ENCODE results near the gene FAM3D.

FAM3D gene

GRCh38 chr3:58657571-58658141, 8.9 kb downstream of the FAM3D start:
- in situ Hi-C loops (cut with MboI; ENCODE audit: low sequenced_read_pairs), result no loop called here

- in situ Hi-C loops (cut with MboI; ENCODE audit: low sequenced_read_pairs), result no loop called here
These were observed 9.5 kb downstream of the FAM3D start for GRCh38 chr3:58657036-58657520.

- in situ Hi-C loops (cut with MboI; ENCODE audit: low sequenced_read_pairs), result no loop called here
These were observed 9.9 kb downstream of the FAM3D start for GRCh38 chr3:58656631-58657030.

- in situ Hi-C loops (cut with MboI; ENCODE audit: low sequenced_read_pairs), result no loop called here
These were observed 12.1 kb downstream of the FAM3D start for GRCh38 chr3:58654466-58654865.

GRCh38 chr3:58652624-58653023, 13.9 kb downstream of the FAM3D start:
- in situ Hi-C loops (cut with MboI; ENCODE audit: low sequenced_read_pairs), result no loop called here

GRCh38 chr3:58651276-58651675, 15.3 kb downstream of the FAM3D start:
- in situ Hi-C loops (cut with MboI; ENCODE audit: low sequenced_read_pairs), result no loop called here

GRCh38 chr3:58647381-58648141, 19.0 kb downstream of the FAM3D start:
- in situ Hi-C loops (cut with MboI; ENCODE audit: low sequenced_read_pairs), result no loop called here

GRCh38 chr3:58646503-58646902, 20.1 kb downstream of the FAM3D start:
- in situ Hi-C loops (cut with MboI; ENCODE audit: low sequenced_read_pairs), result no loop called here

- in situ Hi-C loops (cut with MboI; ENCODE audit: low sequenced_read_pairs), result no loop called here
These were observed 20.8 kb downstream of the FAM3D start for GRCh38 chr3:58645726-58646125.

- in situ Hi-C loops (cut with MboI; ENCODE audit: low sequenced_read_pairs), result no loop called here
These were observed 23.7 kb downstream of the FAM3D start for GRCh38 chr3:58642846-58643245.

GRCh38 chr3:58640700-58641372, 25.7 kb downstream of the FAM3D start:
- in situ Hi-C loops (cut with MboI; ENCODE audit: low sequenced_read_pairs), result no loop called here

- in situ Hi-C loops (cut with MboI; ENCODE audit: low sequenced_read_pairs), result no loop called here
These were observed 26.7 kb downstream of the FAM3D start for GRCh38 chr3:58639842-58640241.

GRCh38 chr3:58639001-58639400, 27.6 kb downstream of the FAM3D start:
- in situ Hi-C loops (cut with MboI; ENCODE audit: low sequenced_read_pairs), result no loop called here

- in situ Hi-C loops (cut with MboI; ENCODE audit: low sequenced_read_pairs), result no loop called here
These were observed 28.0 kb downstream of the FAM3D start for GRCh38 chr3:58638591-58638990.

- in situ Hi-C loops (cut with MboI; ENCODE audit: low sequenced_read_pairs), result no loop called here
These were observed 29.1 kb downstream of the FAM3D start for GRCh38 chr3:58637509-58637908.

- in situ Hi-C loops (cut with MboI; ENCODE audit: low sequenced_read_pairs), result no loop called here
These were observed 30.9 kb downstream of the FAM3D start for GRCh38 chr3:58635371-58636285.

- in situ Hi-C loops (cut with MboI; ENCODE audit: low sequenced_read_pairs), result no loop called here
These were observed 33.3 kb downstream of the FAM3D start for GRCh38 chr3:58633157-58633865.

GRCh38 chr3:58631742-58632141, 34.8 kb downstream of the FAM3D start:
- in situ Hi-C loops (cut with MboI; ENCODE audit: low sequenced_read_pairs), result no loop called here

- in situ Hi-C loops (cut with MboI; ENCODE audit: low sequenced_read_pairs), result no loop called here
These were observed 35.9 kb downstream of the FAM3D start for GRCh38 chr3:58630710-58631092.

- in situ Hi-C loops (cut with MboI; ENCODE audit: low sequenced_read_pairs), result no loop called here
These were observed 36.4 kb downstream of the FAM3D start for GRCh38 chr3:58630076-58630709.

All from HL-60/S4 treated with retinoic acid at 250 ng/mL for 4 days and 3 days (cell line).